Measurements from ENCODE around the gene THOC7. TPM values are rescaled to one million over a fixed set of nuclear protein-coding genes. Genes with fewer than 3 reads are reported as not detected.

Gene THOC7
- total RNA-seq = 35.4 and 50.6 TPM in 2 replicates

GRCh38 chr3:63863150-63864007, at the start of gene THOC7, which contains the start of gene ATXN7:
Gene THOC7 (minus strand): TSS chr3:63863805. CDS start chr3:63863790, 15 bp downstream.
Gene ATXN7 (plus strand): TSS chr3:63863867. CDS start chr3:63912599, 48,732 bp downstream.

GRCh38 chr3:63911873-63912767, 48.5 kb upstream of the THOC7 start, which contains the start of gene SCAANT1:
Gene SCAANT1 (minus strand): TSS chr3:63912383.

GRCh38 chr3:63819151-63819398, 44.5 kb downstream of the THOC7 start, which contains the start of gene C3orf49:
Gene C3orf49 (plus strand): TSS chr3:63819299. CDS start chr3:63819472, 173 bp downstream.

Other genes starting within 250 kb of the THOC7 start
- gene SNTN, start 211.1 kb downstream of the THOC7 start, total RNA-seq = not detected in 2 replicates
- not detected in 2 replicates for gene C3orf49, start 44.5 kb downstream of the THOC7 start, total RNA-seq
- gene ATXN7, start 62 bp upstream of the THOC7 start, total RNA-seq = 9.2 and 9.5 TPM in 2 replicates
- not detected in 2 replicates for gene SCAANT1, start 48.6 kb upstream of the THOC7 start, total RNA-seq
- 84.8 and 106 TPM in 2 replicates for gene PSMD6, start 159.7 kb upstream of the THOC7 start, total RNA-seq